Right ventricle myocardium superior (tissue), 1 donor: ENCODE results near the gene GPC5. TPM values are rescaled to one million over a fixed set of nuclear protein-coding genes. Genes with fewer than 3 reads are reported as not detected.
"Not testable (repeated sequence)": the region's sequence is repeated elsewhere in the genome, so short reads cannot be mapped to it uniquely, and the experiment has no call there.

Experiments used
- ATAC-seq: fragments of 200-7000 bp; cut with Tn5 transposase; one replicate; pipeline ENCODE4 v1.9.1; 2020; ENCODE audit warnings: mild to moderate bottlenecking; ENCODE audit not compliant: poor library complexity
- DNase-seq: peaks from one replicate; pipeline ENCODE4 v3.0.0-alpha.2; 2020
- intact Hi-C: fragments of 100-400 bp; cut with DNase I; formaldehyde crosslinking; loops from one replicate; pipeline ENCODE4 v1.11.2; 2022
- microRNA-seq: library from miRNA; unstranded; fragments of <30 nt; microRNA quantifications from one replicate; pipeline ENCODE4 v1.2.0, GENCODE V29; 2020
- total RNA-seq: library from RNA; stranded (reverse); fragmentation: NEBNext Ultra II Directional; extraction: Animal tissue kit (Norgen Biotek cat#: 25700); gene quantifications from one replicate; pipeline ENCODE4 v1.2.1, GENCODE V29; 2021
- donor health status: DM: no; HTN: yes; CAD: no; lungs with severe emphysema.

The GPC5 gene
- total RNA-seq, 1 donor from 2014 or later, result 1.4 TPM

DNA sequence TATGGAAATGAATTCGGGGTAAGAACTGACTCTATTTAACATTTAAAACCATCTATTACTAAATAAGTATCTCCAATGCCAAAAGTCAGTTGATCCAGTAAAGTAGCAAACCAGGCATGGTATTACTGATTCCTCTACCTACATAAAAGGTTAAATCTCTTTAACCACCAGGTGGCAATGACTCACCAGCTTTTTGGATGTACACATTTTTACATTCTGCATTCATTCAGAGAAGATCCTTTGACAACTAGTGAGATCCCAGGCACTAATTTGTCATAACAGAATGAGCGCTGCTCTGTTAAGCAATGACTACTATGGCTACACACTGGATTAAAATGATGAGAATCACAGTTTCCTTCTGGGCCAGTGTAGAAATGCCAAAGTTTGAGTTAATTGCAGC, 1498.4 kb downstream of the GPC5 start:
- ATAC-seq (no peak), DNase-seq (no peak)
- intact Hi-C loops, result no loop called here

GRCh38 chr13:92898946-92899345, 1500.5 kb downstream of the GPC5 start:
- intact Hi-C loops, ATAC-seq, DNase-seq: not testable (repeated sequence)

DNA sequence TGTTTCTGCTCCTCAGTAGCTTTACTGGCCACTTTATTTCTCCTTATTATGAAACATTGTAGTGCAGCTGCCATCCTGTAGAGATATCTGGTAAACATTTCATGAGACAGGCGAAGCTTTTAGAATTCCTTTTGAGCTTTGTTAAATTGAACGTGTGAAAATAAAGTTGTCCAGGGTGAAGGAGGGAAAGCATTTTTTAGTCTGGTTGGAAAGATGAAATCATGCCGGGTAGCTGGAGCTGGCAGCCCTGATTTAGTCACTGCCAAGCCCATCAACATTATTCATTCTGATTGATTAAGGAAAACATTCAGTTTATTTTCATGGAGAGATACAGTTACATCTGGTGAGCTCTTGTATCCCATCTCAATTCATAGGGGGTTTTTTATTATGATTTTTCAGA, 1502.0 kb downstream of the GPC5 start:
- intact Hi-C loops, result no loop called here
- DNase-seq, result no peak
- no peak for ATAC-seq

- no peak for ATAC-seq
- intact Hi-C loops, result no loop called here
- no peak for DNase-seq
These were observed 1503.3 kb downstream of the GPC5 start for GRCh38 chr13:92901739-92902138.

DNA sequence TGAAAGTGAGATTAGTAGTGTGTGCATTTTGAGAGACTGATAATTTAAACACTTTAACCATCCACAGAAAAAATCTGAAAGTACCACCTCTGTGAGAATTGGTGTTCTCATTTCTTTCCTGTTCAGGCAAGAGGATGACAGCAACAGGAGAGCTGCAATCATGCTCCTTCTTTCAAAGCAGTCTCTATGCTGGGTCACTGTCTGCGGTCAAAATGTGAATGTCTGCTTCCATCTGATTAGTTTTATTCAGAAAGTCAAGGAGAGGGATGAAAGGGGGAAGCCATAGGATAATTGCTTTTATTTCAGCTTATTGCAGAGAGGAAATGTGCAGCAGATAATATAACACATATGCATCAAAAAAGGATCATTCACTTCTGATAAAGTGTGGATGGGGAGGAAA, 1514.2 kb downstream of the GPC5 start:
- ATAC-seq, result no peak
- intact Hi-C loops, result no loop called here

DNA sequence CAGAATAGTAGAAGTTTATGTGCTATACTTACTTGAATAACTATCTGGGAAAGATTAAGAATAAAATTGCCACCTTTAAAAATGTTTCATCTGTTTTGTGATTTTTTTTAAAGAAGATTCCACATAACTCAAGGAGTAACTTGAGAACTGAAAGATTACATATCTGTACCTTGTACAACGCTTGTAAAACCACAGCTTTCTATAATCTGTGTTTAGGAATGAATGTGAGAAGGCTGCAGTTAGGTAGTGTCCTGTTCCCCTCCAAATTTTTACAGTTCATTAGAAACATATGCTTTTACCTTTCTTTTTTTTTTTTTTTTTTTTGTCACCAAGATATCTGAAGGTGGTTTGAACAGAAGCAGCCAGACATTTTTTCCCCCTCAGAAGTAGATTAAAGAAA, 1515.4 kb downstream of the GPC5 start:
- DNase-seq, result no peak
- ATAC-seq, result no peak
- intact Hi-C loops, result no loop called here

More for the DNA sequence above, 1514.2 kb downstream of the GPC5 start:
- no peak for DNase-seq

Small RNAs within 50 kb of the gene (microRNA-seq; reads per million reads assigned to microRNA genes)
- not detected for gene MIR548AS

Other genes starting within 250 kb of the GPC5 start
- 1.0 TPM for gene MIR17HG, start 50.9 kb upstream of the GPC5 start, total RNA-seq